ENCODE data around the gene ANAPC10.

- TF ChIP-seq EZH2 (IDR thresholded peaks at IDR 0.05; ENCODE audit: insufficient read depth, poor library complexity, severe bottlenecking) (no peak), EZH2phosphoT487 (IDR thresholded peaks at IDR 0.05; ENCODE audit: insufficient read depth, low read depth) (no peak)
Observed at GRCh38 chr4:145083891-145084605, 13.9 kb downstream of the ANAPC10 start.

All from GM23248 (cell line).